Neural cell (in vitro differentiated cells): Measurements from ENCODE around the gene SLC9A7. TPM values are rescaled to one million over a fixed set of nuclear protein-coding genes. Genes with fewer than 3 reads are reported as not detected.

Source experiments
- H2AFZ ChIP-seq: fragments of 200-600, 300-800 bp; sonication (generic), shearing (Covaris generic); 2 replicates; pipeline ENCODE4 v1.6.0; 2014; ENCODE audit warnings: low read depth, mild to moderate bottlenecking, antibody characterized with exemption, low read length, moderate library complexity
- H3F3A ChIP-seq: fragments of 200-600 bp; shearing (Covaris generic); 2 replicates; pipeline ENCODE4 v1.6.1; 2016; ENCODE audit warnings: mild to moderate bottlenecking, moderate library complexity, mixed read lengths, antibody characterized with exemption, low read length; ENCODE audit not compliant: insufficient read depth, poor library complexity, severe bottlenecking
- H3K27ac ChIP-seq: fragments of 200-600, 300-800 bp; sonication (generic), shearing (Covaris generic); 2 replicates; pipeline ENCODE4 v1.5.1; 2014; ENCODE audit warnings: mild to moderate bottlenecking, low read length, moderate library complexity
- H3K27me3 ChIP-seq: fragments of 300-800, 200-600 bp; sonication (generic), shearing (Covaris generic); 2 replicates; pipeline ENCODE4 v1.6.0; 2014; ENCODE audit warnings: mild to moderate bottlenecking, low read depth, low read length, moderate library complexity; ENCODE audit not compliant: insufficient read depth
- H3K36me3 ChIP-seq: fragments of 300-800, 200-600 bp; sonication (generic), shearing (Covaris generic); 2 replicates; pipeline ENCODE4 v1.5.1; 2014; ENCODE audit warnings: mild to moderate bottlenecking, antibody characterized with exemption, low read length, moderate library complexity; ENCODE audit not compliant: insufficient read depth
- H3K4me2 ChIP-seq: fragments of 300-800, 200-600 bp; sonication (generic), shearing (Covaris generic); 2 replicates; pipeline ENCODE4 v1.6.0; 2014; ENCODE audit warnings: mild to moderate bottlenecking, low read length
- H3K4me3 ChIP-seq: fragments of 300-800, 200-600 bp; sonication (generic), shearing (Covaris generic); 2 replicates; pipeline ENCODE4 v1.5.1; 2014; ENCODE audit warnings: mild to moderate bottlenecking, low read length, moderate library complexity
- H3K79me2 ChIP-seq: fragments of 200-600 bp; shearing (Covaris generic); replicated peaks from 2 replicates; pipeline ENCODE4 v1.6.0; 2014; ENCODE audit warnings: mild to moderate bottlenecking, low read length, moderate library complexity; ENCODE audit not compliant: insufficient read depth
- H3K9ac ChIP-seq: fragments of 300-800, 200-600 bp; sonication (generic), shearing (Covaris generic); 2 replicates; pipeline ENCODE4 v1.6.1; 2016; ENCODE audit warnings: mild to moderate bottlenecking, low read length, mixed read lengths
- H3K9me2 ChIP-seq: fragments of 200-600 bp; shearing (Covaris generic); 2 replicates; pipeline ENCODE4 v1.6.1; 2016; ENCODE audit warnings: mild to moderate bottlenecking, low read length, mixed read lengths; ENCODE audit not compliant: insufficient read depth
- H3K9me3 ChIP-seq: fragments of 200-600, 300-800 bp; sonication (generic), shearing (Covaris generic); 2 replicates; pipeline ENCODE4 v1.6.1; 2016; ENCODE audit warnings: mild to moderate bottlenecking, mixed run types, low read length, moderate library complexity, mixed read lengths
- H4K20me1 ChIP-seq: fragments of 200-600 bp; shearing (Covaris generic); 2 replicates; pipeline ENCODE4 v1.6.1; 2016; ENCODE audit warnings: mild to moderate bottlenecking, mixed run types; ENCODE audit not compliant: insufficient read depth
- EP300 ChIP-seq: fragments of 450-650 bp; conservative IDR thresholded peaks from 2 replicates; pipeline ENCODE4 v1.6.1; 2014; ENCODE audit warnings: antibody characterized with exemption, mild to moderate bottlenecking, moderate library complexity; ENCODE audit not compliant: poor library complexity, severe bottlenecking
- EZH2 ChIP-seq: fragments of 200-600, 300-800 bp; shearing (Covaris generic), sonication (generic); IDR thresholded peaks from 2 replicates; pipeline ENCODE4 v1.6.1; 2014; ENCODE audit warnings: antibody characterized with exemption, low read length, borderline replicate concordance, mild to moderate bottlenecking; ENCODE audit not compliant: insufficient read depth, poor library complexity, severe bottlenecking
- MXI1 ChIP-seq: fragments of 450-650 bp; conservative IDR thresholded peaks from 2 replicates; pipeline ENCODE4 v1.6.1; 2014; ENCODE audit warnings: antibody characterized with exemption, mild to moderate bottlenecking; ENCODE audit not compliant: poor library complexity, severe bottlenecking
- POLR2AphosphoS5 ChIP-seq: IDR thresholded peaks from 2 replicates; pipeline ENCODE4 v1.6.1; 2012
- RAD21 ChIP-seq: fragments of 450-650 bp; conservative IDR thresholded peaks from 2 replicates; pipeline ENCODE4 v1.6.1; 2014; ENCODE audit warnings: antibody characterized with exemption, mild to moderate bottlenecking, moderate library complexity
- REST ChIP-seq: IDR thresholded peaks from 2 replicates; pipeline ENCODE4 v1.6.1; 2012; ENCODE audit warnings: borderline replicate concordance
- SMC3 ChIP-seq: fragments of 450-650 bp; conservative IDR thresholded peaks from 2 replicates; pipeline ENCODE4 v1.6.1; 2014; ENCODE audit warnings: antibody characterized with exemption, mild to moderate bottlenecking, moderate library complexity; ENCODE audit not compliant: poor library complexity
- TAF1 ChIP-seq: IDR thresholded peaks from 2 replicates; pipeline ENCODE4 v1.6.1; 2012; ENCODE audit warnings: low read depth
- polyA plus RNA-seq: library from polyadenylated mRNA; depleted of rRNA; stranded (reverse); fragments of >200 nt; gene quantifications from 2 replicates; pipeline ENCODE4 v1.2.3, GENCODE V29; 2014
- TF ChIP-seq, protein P1 (sequence below): fragments of 450-650 bp; IDR thresholded peaks from 2 replicates; pipeline ENCODE4 v1.5.1; 2014; ENCODE audit warnings: antibody characterized with exemption, mild to moderate bottlenecking, moderate library complexity; ENCODE audit not compliant: poor library complexity, severe bottlenecking

SLC9A7 gene
- polyA plus RNA-seq, 1 donor from 2014 or later, result 12.1 TPM

DNA sequence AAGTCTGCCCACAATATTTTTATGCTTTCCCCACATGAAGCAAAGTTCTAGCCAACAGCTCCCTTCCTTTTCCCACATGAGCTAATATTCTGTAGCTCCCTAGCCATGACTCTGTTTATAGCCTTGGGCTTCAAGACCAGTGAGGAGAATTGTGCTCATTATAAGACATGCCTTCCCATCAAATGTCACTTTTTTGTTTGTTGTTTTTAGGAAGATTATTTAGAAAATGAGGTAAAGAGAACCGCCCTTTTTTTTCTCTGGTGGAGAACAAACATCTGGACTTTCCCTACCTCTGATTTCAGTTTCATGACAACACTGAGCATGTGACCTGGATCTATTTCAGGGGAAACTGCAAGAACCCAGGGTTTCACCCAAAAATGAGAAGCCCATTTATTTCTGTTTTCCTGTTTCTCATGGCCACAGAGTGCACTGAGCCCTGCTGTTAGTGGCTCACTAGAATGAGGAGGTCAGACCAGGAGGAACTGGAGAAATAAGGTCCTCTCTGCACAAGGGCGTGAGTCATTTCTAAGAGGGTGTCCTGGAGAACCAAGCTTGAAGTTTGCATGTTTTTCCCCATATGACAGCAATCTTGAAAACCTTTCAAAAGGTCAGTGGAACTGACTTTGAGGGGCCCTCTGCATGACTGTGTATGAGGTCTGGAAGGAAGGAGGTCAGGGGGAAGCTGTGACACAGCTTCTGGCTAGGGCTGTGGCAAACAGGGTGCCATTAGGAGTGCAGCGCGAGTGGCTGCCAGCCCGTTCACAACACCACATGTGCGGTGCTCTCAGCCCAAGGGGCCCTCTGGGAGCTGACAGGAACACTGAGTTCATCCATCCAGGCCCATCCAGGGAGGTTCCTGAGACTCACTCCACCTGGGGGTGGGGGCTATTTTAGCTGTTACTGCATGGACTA, 130.2 kb downstream of the SLC9A7 start:
- no peaks in the 10 kb centered on the region for H3F3A ChIP-seq
- TF ChIP-seq EZH2 (no peak), MXI1 (no peak), SMC3 (no peak), REST (no peak), TAF1 (no peak), EP300 (no peak), POLR2AphosphoS5 (no peak), RAD21 (no peak)
- TF ChIP-seq, protein P1, sequence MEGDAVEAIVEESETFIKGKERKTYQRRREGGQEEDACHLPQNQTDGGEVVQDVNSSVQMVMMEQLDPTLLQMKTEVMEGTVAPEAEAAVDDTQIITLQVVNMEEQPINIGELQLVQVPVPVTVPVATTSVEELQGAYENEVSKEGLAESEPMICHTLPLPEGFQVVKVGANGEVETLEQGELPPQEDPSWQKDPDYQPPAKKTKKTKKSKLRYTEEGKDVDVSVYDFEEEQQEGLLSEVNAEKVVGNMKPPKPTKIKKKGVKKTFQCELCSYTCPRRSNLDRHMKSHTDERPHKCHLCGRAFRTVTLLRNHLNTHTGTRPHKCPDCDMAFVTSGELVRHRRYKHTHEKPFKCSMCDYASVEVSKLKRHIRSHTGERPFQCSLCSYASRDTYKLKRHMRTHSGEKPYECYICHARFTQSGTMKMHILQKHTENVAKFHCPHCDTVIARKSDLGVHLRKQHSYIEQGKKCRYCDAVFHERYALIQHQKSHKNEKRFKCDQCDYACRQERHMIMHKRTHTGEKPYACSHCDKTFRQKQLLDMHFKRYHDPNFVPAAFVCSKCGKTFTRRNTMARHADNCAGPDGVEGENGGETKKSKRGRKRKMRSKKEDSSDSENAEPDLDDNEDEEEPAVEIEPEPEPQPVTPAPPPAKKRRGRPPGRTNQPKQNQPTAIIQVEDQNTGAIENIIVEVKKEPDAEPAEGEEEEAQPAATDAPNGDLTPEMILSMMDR, result no peak
- H3K27ac ChIP-seq, result no peak overlapping the region
- no peaks in the 10 kb centered on the region for H3K79me2 ChIP-seq
- no peaks in the 10 kb centered on the region for H4K20me1 ChIP-seq
- H3K9ac ChIP-seq, result no peak overlapping the region
- H3K27me3 ChIP-seq, result no peaks in the 10 kb centered on the region
- no peaks in the 10 kb centered on the region for H3K9me2 ChIP-seq
- H3K4me2 ChIP-seq, result no peak overlapping the region
- H3K9me3 ChIP-seq, result no peaks in the 10 kb centered on the region
- H3K4me3 ChIP-seq, result no peak overlapping the region
- no peak overlapping the region for H2AFZ ChIP-seq
- no peaks in the 10 kb centered on the region for H3K36me3 ChIP-seq

DNA sequence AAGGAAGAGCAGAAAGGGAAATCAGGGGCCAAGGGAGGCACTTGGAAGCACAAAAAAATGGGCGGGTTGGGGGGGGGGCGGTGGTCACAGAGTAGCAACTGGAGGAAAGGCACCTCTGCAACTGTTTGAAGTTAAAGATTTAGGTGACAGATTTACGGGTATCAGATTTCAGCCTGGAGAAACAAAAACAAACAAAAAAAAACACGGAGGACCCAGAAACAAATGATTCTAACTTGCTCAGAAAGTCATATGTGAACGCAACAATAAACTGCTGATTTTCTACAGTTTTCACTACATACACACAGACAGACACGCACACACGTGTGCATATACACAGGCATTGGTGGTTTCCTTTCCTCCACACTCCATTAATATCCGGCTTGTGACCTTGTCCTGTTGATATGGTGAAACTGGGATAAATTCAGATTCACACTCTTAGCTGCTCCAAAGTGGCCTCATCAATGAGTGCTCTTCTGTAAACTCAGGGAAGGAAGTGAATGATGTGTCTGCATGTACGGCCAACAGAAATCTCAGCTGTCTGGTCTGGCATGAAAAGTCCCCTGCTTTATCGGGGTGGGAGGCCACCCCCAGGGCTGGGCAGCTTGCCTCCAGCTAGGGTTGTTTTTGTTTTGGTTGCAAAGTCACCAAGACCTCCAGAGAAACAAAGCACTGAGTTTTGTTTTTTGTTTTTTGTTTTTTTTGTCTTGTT, 131.1 kb downstream of the SLC9A7 start:
- Histone ChIP-seq H3K36me3 (no peaks in the 10 kb centered on the region), H3K9ac (no peak overlapping the region), H3K4me3 (no peak overlapping the region), H3K9me3 (no peaks in the 10 kb centered on the region), H3K79me2 (no peaks in the 10 kb centered on the region), H3K9me2 (no peaks in the 10 kb centered on the region), H2AFZ (no peak overlapping the region), H4K20me1 (no peaks in the 10 kb centered on the region), H3K27ac (no peak overlapping the region), H3F3A (no peaks in the 10 kb centered on the region), H3K27me3 (no peaks in the 10 kb centered on the region), H3K4me2 (no peak overlapping the region)
- TF ChIP-seq REST (no peak), EP300 (no peak), RAD21 (no peak), TAF1 (no peak), MXI1 (no peak), SMC3 (no peak), EZH2 (no peak), POLR2AphosphoS5 (no peak)
- TF ChIP-seq, protein P1, result no peak
